Fibroblast of peridontal ligament (primary cell): ENCODE measurements around the gene BRD3.

ENCODE experiments used
- DNase-seq: peaks from one replicate; pipeline ENCODE4 v3.0.0-alpha.2; 2010; ENCODE audit errors: extremely low read depth

BRD3 gene

DNA sequence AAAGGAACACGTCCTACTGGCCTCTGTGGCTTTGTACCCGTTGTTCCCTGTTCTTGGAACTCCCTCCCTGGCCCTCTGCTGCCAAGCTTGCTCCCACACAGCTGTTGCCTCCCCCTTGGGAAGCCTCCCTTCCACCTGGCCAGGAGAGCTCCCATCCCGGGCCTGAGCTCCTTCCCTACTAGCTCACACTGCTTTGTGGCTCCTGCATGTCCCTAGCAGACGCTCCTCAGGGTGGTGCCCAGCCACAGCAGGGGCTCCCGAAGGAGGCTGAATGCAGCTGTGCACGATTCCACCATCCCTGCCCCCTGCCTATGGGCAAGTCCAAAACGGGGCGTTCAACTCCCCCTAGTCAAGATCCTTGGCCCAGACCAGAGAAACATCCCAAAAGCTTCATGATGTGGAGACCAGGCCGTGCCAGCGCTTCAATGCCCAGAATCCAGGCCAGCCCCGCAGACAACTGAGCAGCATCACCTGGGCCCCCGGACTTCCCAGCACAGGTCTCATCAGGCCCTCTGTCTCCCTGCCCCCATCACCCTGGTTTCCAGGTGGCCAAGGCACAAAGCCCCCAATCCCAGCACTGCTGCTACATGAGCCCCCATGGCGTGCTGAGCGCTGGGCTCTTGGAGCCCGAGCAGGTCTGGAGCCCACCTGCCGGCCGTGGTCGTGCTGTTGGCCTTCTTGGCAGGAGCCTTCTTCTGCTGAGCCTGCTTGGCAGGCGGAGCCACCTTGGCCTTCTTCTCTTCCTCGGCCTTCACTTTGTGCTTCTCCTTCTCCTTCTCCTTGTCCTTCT lies 28.2 kb downstream of the BRD3 start:
- DNase-seq: no peak

DNA sequence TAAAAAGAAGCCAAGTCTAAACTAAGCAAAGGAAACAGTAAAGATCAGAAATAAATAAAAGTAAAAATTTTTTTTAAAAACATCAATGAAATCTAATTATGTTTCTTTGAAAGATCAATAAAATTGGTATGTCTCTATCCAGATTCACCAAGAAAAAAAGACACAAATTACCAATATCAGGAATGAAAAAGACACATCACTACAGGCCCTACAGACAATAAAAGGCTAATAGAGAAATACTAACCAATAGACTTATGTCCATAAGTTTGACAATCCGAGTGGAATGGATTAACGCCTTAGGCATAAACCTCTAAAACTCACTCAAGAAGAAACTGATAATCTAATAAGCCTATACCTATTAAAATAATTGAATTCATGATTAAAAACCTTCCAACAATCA lies 30.2 kb downstream of the BRD3 start:
- DNase-seq: no peak

DNA sequence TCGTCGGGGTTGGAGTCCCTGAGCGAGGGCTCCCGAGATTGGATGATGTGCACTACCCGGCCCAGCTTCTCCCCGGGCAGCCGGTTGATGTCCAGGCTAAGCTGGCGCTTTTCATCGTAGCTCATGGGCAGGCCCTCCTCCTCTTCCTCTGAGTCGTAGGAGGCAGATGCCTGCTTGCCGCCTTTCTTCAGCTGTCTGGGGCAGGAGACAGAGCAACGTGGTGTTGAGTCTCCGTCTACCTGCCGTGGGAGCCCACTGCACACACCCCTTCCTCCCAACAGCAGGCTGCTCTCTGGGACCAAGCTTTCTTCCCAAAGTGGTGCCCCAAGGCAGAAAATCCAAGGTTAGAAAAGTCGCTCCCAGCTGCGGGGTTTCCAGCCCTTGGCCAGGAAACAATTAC lies 31.7 kb downstream of the BRD3 start:
- no peak for DNase-seq

DNA sequence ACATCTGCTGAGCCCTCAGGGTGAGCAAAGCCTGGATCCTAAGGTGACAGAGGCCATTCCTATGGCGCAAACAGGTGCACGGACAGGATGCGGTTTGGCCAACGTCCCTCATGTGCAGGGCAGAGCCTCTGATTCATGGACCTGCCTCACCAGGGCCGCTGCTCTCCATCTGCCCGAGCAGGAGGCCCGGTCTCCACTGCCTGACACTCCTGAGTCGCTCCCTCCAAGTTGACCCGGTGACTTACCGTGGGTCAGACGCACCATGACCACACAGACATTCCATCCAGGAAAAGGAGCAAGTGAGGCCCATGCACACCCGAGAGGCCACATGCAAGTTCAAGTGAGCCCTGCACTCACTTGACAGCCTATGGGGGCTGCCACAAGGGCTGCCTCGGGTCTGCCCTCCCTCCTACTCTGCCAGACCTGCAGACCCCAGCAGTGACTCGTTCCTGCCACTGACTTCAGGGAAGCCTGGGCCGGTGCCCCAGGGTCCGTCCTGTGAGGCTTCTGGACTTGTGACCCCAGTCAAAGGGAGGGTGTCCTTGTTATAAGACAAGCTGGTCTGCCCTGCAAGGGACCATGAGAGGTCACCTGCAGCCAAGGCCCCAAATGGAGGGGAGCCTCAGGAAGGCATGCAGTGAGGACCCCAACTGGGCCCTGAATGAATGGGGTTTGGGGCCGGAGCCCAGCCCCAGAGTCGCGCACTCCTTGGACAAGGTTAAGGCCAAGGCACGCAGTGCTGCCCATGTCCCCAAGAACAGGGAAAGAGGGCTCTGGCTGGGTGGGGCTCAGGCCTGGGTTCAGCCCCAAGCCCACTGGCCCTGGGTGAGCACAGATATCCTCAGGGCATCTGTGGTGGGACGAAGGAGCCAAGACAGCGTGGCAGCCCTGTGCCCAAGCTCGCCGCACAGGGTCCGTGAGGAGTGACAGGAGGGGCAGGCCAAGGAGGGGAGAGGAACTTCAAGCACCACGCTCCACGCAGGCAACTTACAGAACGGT lies 32.5 kb downstream of the BRD3 start:
- DNase-seq: no peak

DNA sequence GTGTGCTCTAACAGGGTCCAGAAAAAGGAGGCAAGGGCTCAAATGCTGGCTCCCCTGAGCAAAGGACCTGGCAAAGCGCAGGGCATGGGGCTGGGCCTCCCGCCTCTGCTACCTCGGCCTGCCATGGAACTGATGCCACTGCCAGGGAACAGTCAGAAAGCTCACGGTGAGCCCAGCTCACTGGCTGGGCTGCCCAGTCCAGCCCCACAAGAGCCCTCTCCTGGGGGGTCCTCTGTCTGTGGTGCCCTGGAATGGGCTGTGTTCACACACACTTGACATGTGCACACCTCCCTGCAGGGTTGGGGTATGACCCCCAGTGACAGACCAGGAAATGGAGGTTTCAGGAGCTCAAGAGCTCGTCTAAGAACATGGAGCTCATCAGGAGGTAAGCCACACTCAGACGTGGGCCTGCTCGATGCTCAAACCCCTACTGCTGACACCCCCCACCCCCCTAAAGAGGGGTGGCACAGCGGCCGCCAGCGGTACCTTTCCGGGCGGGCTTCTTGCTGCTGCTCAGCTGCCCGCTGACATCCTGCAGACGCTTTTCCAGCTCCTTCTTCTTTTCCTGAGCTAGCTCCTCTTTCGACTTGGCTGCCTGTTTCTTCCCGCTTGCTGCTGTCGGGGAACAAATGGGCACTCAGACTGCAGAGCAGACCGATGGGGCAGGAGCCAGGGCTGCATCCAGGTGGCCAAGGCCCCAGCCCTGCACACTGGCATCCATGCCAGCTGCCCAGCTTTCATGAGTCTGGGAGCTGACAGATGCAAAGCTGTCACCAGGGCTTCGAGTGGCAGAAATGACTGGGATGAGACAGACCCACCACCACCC lies 33.4 kb downstream of the BRD3 start:
- DNase-seq: no peak

DNA sequence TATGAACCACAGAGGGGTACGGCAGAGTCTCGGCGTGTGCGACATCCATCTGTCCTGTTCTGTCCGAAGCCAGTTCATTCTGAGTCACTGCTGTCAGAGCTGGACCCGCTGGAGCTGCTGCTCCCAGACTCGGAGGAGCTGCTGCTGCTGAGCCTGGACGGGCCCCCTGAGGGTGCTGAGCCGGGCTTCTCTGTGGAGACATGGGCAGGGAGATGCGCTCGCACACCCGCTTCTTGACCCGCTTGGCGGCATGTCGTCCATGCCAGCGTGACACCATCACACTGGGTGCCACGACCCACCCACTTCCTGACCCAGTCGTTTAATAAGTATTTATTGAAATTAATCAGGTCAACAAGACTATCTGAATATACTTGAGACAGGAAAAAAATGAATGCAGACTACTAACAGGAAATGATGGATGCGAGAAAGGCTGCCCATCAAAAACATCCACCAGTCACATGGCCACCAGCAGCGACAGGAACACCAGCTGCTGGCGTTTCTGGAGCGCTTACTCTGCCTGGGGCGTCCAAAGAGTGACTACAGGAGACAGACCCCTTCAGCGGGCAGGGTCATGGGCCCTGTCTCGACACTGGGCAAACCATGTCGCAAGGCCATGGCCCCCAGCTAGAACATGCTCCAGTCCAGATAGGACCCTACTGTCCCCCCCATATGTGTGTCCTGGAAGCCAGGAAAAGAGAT lies 34.2 kb downstream of the BRD3 start:
- no peak for DNase-seq

DNA sequence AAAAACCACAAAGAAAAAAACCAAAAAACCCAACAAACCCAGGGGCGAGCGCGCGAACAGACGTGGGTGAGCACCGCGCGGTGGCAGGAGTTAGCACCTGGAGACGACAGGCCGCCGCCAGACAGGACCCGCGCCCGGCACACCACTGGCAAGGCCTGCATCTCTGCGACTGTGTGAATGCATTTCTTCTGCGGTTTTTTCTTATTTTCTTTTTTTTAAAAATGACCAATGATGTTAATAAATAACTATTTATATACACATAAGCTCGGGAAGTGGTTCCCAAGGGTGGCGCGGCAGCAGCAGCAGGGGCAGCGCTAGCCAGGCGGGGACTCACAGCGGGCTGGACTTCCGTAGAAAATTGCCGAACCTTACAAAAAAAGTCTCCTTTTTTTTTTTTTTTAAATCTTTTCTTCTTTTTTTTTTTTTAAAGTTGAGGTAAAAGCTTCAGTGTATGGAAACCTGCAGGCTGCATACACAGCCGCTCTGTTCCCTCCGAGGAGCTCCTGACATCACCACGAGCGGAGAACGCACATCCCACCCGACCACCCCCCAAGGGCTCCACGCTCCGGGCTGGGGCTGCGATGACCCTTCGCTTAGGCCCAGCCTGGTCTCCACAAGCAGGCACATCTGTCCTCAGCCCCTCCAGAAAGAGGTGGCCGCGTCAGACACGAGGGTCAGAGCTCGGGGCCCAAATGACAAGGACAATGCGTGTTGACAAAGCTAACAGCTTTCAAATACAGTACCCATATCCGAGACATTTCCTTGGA lies 35.2 kb downstream of the BRD3 start:
- no peak for DNase-seq

DNA sequence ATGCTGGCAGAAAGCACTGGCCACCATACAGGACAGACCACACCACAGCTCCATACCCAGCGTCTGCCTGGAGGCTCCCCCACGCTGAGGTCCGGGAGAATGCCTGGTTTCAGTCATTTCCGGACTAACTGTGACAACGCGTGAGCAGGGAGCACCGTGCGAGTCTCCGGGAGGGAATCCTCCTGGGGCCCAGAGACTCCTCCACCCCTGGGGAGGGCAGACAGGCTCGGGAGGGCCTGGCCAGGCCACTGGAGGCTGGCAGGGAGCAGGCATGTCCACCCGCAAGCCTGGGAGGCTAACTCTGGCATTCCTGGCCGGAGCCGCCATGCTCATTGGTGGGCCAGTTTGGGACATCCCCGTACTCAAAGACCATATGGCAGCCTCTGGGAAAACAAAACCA lies 36.0 kb downstream of the BRD3 start:
- no peak for DNase-seq

DNA sequence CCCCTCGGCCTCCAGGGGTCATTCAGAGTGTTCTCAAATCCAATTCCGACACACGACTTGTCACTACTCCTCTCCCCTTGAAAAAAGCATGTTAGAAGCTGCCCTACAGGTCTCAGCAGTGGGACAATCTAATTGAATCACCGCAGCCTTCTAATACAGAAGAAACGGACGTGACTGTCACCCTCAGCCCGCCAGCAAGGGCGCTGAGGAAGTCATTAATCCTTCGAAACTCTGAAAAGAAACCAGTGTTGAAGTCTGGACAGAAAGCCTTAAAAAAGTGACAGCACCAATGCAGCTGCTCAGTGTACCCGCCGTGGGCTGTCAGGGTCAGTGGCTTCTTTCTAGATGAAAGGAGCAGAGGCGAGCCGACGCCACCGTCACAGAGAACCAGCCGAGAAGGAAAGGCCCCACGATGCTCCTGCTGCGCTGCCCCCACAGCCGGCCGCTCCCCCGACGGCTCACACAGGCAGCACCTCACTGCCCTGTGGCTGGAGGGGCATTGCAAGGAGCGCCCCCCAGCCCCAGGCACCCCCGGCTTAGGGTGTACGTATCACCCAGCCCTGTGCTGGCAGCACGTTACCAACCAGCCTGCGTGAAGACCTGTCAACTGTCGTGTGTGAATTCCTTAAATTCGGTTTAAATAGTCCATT lies 36.9 kb downstream of the BRD3 start:
- DNase-seq: no peak

DNA sequence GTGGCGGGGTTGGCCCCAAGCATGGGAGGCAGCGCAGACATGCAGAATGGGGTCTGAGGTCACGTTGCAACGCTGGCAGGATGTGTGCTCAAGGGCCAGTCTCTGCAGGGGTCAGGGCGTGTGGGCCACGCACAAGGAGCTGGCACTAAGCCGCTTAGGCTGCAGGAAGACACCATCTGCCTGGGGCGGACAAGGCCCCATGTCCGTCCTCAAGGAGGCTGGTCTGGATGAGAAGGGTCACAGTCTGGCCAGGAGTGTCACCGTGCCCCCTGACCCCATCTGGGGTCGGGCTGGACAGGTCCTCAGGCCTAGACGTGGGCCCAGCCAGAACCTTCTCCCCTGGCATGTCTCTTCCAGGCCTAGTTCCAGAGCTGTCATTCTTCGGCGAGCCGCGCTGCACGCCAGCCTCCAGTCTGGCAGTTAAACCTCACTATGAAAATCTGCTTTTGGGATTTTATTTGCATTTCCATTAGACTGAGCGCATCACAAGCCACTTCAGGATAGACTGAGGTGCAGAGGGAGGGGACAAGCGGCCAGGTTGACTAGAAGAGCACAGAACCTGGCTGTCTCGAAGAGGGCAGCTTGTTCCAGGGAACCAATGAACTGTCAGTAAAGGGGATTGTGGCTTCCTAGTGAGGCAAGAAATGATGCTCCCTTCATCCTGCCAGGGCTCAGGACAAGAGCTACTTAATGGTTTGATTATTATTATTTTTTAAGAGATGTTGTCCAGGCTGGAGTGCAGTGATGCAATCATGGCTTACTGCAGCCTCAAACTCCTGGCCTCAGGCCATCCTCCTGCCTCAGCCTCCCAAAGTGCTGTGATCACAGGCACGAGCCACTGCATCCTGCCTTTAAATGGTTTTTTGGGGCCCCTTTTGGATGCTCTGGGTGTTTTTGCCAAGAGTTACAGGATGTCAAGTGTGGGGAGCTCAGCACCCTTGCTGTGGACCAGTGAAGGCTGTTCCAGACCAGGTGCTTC lies 38.3 kb downstream of the BRD3 start:
- no peak for DNase-seq

DNA sequence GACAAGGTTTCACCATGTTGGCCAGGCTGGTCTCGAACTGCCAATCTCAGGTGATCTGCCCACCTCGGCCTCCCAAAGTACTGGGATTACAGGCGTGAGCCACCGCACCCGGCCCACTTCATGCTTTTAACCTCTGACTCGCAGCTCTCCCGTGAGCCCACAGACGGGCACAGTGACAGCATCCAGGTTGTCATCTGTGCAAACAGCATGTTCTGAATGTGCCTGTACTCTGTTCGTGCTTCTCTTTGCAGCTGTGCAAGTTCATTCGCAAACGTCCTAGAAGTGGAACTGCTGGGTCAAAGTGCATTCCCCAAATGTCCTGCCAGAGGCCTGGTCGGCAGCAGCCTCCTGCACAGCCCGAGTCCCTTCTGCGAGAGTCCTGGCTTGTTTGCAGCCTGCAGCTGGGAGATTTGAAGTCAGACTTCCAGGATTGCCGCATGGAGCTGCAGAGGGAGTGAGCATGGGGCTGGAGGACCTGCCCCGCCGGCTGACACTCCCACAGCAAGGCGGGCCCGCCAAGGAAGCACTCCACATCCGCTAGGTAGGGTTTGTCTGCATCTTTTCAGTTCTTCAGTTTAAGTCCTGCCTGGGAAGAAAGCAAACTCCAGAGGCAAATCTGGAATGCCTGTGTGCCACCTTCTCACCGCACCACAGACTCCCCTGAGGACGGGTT lies 39.1 kb downstream of the BRD3 start:
- no peak for DNase-seq

DNA sequence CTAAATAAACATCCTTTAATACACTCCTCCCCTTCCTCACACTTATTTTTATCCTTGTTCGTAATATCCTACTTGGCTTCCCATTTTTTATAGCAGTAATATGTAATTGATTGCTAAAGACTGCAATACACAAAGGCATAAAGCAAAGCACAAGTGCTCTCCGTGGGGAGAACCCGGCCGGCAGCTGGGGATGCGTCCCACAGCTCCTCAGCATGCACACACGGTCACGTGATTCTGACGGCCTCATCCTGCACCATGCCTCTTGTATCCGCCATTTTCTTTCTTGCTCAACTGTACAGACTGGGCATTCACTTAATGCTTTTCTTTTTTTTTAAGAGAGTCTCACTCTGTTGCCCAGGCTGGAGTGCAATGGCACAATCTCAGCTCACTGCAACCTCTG lies 39.8 kb downstream of the BRD3 start:
- DNase-seq: no peak

DNA sequence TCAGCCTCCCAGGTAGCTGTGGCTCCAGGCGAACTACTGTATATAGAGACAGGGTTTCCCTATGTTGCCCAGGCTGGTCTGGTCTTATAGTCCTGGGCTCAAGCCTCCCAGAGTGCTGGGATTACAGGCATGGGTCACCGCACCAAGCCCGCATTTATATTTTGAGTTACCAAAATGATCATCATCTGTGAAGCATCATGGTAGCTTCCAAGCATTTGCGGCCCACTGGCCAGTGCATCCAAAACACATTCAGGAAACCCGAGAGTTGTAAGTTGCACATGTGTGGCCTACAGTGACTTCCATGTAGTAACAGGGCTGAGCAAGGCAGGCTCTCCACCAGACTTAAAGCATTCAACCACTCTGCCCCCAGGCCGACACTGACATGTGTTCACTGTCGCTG lies 40.3 kb downstream of the BRD3 start:
- DNase-seq: no peak

DNA sequence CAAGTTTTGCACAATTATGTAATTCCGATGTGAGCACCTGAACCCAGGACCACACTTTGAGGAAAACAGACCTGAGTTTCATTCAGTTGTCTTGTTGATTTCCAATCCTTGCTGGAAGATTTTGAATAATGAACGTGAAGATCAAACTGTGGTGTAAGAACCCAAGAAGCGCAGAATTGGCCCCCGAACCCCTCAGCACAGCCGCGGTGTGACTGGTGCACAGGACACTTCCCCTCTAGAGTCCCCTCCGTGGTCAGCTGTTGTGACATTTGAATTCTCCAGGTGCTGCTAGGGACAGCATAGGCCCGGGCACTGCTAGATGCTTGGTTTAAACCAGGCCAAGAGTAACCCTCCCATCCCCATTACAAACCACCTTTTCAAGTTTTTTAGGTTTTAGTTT lies 40.8 kb downstream of the BRD3 start:
- no peak for DNase-seq

DNA sequence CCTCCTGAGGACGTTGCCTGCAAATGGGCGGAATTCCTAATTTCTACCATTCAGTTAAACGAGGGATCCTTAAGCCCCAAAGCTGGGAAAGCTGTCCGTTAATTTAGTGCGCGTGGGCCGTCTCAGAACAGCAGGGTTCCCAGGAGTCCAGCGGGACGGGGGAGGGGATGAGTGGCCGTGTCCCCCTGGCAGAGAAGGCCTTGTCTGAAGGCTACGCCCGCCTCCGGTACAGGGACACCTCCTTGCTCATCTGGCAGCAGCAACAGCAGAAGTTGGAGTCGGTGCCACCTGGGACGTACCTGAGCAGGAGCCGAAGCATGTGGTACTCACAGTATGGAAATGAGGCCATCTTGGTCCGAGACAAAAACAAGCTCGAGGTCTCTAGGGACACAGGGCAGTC lies 41.2 kb downstream of the BRD3 start:
- no peak for DNase-seq

DNA sequence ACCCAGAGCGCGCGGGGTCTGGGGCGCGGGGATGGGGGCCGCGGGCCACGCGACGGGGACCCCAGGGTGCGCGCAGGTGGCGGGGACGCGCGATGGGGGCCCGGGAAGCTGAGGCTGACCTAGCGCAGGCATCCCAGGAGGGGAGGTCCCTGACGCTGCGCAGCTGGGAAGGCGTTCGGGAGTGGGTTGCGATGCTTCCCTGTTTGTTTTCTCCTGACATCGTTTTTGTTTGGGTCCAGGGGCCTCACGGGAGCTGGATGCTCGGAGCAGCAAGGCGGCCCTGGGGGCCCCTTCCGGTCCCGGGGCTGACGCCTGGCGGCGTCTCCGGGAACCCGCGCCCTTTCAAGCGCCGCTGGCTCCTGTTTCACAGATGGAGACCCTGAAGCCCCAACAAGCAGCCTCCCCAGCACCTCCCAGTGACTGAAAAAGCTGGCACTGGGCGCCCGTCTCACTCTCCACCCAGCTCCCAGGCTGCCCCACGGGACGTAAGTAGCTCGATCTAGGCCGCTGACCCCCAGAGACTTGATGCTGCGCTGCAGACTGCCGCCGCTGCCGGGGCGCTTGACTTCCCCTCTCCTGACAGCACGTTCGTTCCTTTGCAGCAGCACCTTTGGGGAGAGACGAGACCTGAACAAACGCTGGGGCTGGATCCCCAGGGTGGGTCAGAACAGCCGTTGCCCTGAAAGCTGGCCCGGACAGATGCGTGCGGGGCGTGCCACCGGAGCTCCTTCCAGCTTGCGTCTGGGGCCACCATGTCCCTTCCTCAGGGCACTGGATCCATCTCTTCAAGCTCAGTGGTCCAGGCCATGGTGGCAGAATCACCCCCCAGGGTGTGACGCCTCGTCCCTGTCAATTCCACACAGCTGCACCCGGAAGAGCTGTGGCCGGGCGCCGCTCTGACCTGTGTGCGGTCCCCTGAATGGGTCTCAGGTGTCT lies 42.0 kb downstream of the BRD3 start:
- DNase-seq: peak; percentile 18
